Upper lobe of left lung (tissue), 4 donors: ENCODE measurements around the gene SH2D4B.

Source experiments
- CTCF ChIP-seq, 6 experiments: fragments of 450-650 bp in 4 of 6; fragments of 200-600 bp in 2 of 6; sonication (generic) in 2 of 6; IDR thresholded peaks; one replicate each; pipeline ENCODE4 v1.5.1; 2016 to 2019; ENCODE audit warnings: antibody characterized with exemption in 6 of 6
- EP300 ChIP-seq, 4 donors: sonication (generic); formaldehyde crosslinking; IDR thresholded peaks; one replicate each; pipeline ENCODE4 v1.5.1; 2017; ENCODE audit warnings: antibody characterized with exemption in 4 of 4, control low read depth in 2 of 4
- POLR2A ChIP-seq, 4 donors: fragments of 450-650 bp; IDR thresholded peaks; one replicate each; pipeline ENCODE4 v1.5.1; 2016 to 2017; ENCODE audit warnings: antibody characterized with exemption in 4 of 4, mild to moderate bottlenecking in 2 of 4
- POLR2AphosphoS5 ChIP-seq, 2 donors: sonication (generic); formaldehyde crosslinking; IDR thresholded peaks; one replicate each; pipeline ENCODE4 v1.5.1; 2017; ENCODE audit warnings: antibody characterized with exemption in 2 of 2

GRCh38 chr10:80617807-80618206 is 80.1 kb downstream of the SH2D4B start:
- no peak for TF ChIP-seq CTCF (IDR thresholded peaks at IDR 0.05)
- TF ChIP-seq POLR2A (IDR thresholded peaks at IDR 0.05) = no peak
- no peak for TF ChIP-seq EP300 (IDR thresholded peaks at IDR 0.05)
- no peak for TF ChIP-seq POLR2AphosphoS5 (IDR thresholded peaks at IDR 0.05)
